Mesodermal cell (in vitro differentiated cells): ENCODE results near the gene RGMB.
"Not testable (repeated sequence)": the region's sequence is repeated elsewhere in the genome, so short reads cannot be mapped to it uniquely, and the experiment has no call there.

ENCODE experiments used
- H3K27ac ChIP-seq: 2 replicates; pipeline ENCODE4 v1.7.0; 2013; ENCODE audit warnings: mild to moderate bottlenecking, low read depth, low read length, moderate library complexity; ENCODE audit not compliant: severe bottlenecking
- H3K36me3 ChIP-seq: 2 replicates; pipeline ENCODE4 v1.7.1; 2013; ENCODE audit warnings: mild to moderate bottlenecking, low read length, moderate library complexity; ENCODE audit not compliant: control insufficient read depth, insufficient read depth
- H3K4me1 ChIP-seq: one replicate; pipeline ENCODE4 v1.7.1; 2013; ENCODE audit warnings: mild to moderate bottlenecking, low read length; ENCODE audit not compliant: insufficient read depth, control insufficient read depth, poor library complexity, severe bottlenecking
- H3K4me3 ChIP-seq: 2 replicates; pipeline ENCODE4 v1.7.0; 2013; ENCODE audit warnings: low read length, control low read depth, mild to moderate bottlenecking; ENCODE audit not compliant: insufficient read depth, poor library complexity, severe bottlenecking; ENCODE audit errors: extremely low read depth
- H3K9me3 ChIP-seq: 2 replicates; pipeline ENCODE4 v1.7.1; 2013; ENCODE audit warnings: mild to moderate bottlenecking, low read length, moderate library complexity; ENCODE audit not compliant: control insufficient read depth
- WGBS, 2 experiments: methylation state at CpG; one replicate each; pipeline ENCODE4 v1.1.5; 2013; ENCODE audit warnings: missing lambda C conversion rate in 2 of 2; ENCODE audit not compliant: insufficient coverage in 2 of 2; 5-methylcytosine and 5-hydroxymethylcytosine counted together

Gene RGMB

DNA sequence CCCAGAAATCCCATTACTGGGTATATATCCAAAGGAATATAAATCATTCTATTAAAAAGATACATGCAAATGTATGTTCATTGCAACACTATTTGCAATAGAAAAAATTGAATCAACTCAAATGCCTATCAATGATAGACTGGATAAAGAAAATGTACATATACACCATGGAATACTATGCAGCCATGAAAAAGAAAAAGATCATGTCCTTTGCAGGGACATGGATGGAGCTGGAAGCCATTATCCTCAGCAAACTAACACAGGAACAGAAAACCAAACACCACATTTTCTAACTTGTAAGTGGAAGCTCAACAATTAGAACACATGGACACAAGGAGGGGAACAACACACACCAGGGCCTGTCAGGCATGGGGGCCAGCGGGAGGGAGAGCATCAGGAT, 25.2 kb upstream of the RGMB start:
- H3K36me3 ChIP-seq, H3K4me3 ChIP-seq, H3K4me1 ChIP-seq, H3K27ac ChIP-seq, H3K9me3 ChIP-seq: not testable (repeated sequence)
- WGBS, 2 experiments: no CpG with 5 or more reads among the region's 1 CpG

DNA sequence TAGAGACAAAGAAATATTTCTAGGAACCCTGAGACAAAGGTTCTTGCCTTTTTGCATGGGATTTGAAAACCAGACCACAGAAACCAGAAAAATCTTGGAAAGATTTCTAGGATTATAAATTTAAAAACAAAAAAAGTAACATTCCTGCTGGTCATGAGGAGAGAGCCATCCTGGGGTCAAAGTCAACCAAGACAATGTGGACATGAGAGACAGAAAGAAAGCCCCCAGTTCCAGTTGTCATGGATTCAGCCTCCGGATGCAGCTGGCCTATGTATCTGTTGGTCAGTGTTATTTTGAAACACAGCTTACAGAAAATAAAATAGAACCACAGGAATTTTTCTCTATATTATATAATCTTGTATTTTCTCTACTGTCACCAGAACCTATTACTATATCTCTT, 24.4 kb upstream of the RGMB start:
- Histone ChIP-seq H3K4me3 (no peak overlapping the region), H3K36me3 (no peaks in the 10 kb centered on the region), H3K9me3 (peaks cover 5% of the 10 kb centered on the region), H3K27ac (no peak overlapping the region), H3K4me1 (no peaks in the 10 kb centered on the region)
- WGBS, 2 experiments: no CpG with 5 or more reads among the region's 1 CpG

DNA sequence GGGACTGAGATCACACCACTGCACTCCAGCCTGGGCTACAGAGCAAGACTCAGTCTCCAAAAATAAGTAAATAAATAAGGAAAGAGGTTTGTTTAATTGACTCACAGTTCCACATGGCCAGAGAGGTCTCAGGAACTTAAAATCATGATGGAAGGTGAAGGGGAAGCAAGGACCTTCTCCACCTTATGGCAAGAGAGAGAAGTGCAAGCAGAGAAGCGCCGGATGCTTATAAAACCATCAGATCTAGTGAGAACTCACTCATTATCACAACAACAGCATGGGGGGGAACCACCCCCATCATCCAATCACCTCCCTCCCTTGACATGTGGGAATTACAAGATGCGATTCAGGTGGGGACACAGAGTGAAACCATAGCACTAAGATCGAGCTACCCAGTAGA, 22.8 kb upstream of the RGMB start:
- WGBS, 2 experiments: 80% methylated on average over 1 of the region's 4 CpGs; no CpG with 5 or more reads in 1 of the 2 experiments
- Histone ChIP-seq H3K4me3 (no peak overlapping the region), H3K27ac (no peak overlapping the region), H3K9me3 (peaks cover 5% of the 10 kb centered on the region), H3K4me1 (no peaks in the 10 kb centered on the region), H3K36me3 (no peaks in the 10 kb centered on the region)

DNA sequence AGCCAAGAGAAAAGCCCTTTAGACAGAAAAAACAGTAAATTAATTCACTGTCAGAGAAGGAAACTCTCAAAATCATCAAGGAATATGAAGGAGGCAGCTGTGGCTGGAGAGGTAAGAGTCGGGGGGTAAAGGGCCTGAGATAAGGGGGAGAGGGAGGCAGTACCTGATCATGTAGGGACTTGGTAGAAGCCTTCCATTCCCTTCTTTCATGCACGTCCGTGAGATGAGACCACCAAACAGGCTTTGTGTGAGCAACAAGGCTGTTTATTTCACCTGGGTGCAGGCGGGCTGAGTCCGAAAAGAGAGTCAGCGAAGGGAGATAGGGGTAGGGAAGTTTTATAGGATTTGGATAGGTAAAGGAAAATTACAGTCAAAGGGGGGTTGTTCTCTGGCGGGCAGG, 21.1 kb upstream of the RGMB start:
- not testable (repeated sequence) for H3K36me3 ChIP-seq, H3K4me1 ChIP-seq, H3K4me3 ChIP-seq, H3K27ac ChIP-seq, H3K9me3 ChIP-seq
- WGBS, 2 experiments: 59 to 67% methylated on average over 2 to 5 of the region's 7 CpGs

DNA sequence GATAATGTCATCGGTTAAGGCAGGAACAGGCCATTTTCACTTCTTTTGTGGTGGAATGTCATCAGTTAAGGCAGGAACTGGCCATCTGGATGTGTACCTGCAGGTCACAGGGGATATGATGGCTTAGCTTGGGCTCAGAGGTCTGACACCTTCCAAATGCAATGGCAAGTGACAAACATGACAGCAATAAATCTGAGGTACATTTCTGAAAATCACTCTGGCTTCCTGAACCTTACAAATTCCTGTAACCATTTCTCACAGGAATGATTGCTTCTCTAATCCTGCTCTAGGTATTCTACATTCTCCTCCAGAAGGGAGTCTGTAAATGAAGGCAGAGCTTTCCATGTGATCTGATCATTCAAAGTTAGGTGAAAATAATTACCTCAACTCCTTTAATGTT, 20.7 kb upstream of the RGMB start:
- H3K4me1 ChIP-seq, H3K27ac ChIP-seq, H3K4me3 ChIP-seq, H3K9me3 ChIP-seq, H3K36me3 ChIP-seq: not testable (repeated sequence)
- WGBS, 2 experiments: no CpG with 5 or more reads among the region's 1 CpG

DNA sequence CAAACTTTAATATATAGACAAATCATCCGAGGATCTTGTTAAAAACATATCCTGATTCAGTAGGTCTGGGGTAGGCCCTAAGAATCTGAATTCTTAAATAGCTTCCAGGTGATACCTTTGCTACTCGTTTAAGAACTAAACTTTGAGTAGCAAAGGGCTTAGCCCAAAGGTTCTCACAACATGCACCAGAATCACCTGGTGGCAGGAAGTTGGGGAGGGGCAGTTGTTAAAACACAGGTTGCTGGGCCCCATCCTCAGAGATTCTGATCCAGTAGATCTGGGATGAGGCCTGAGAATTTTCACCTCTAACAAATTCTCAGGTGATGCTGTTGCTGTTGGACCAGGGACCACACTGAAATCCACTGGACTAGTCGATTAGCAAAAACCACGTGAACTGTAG, 20.0 kb upstream of the RGMB start:
- Histone ChIP-seq H3K36me3 (no peaks in the 10 kb centered on the region), H3K4me3 (no peak overlapping the region), H3K4me1 (no peaks in the 10 kb centered on the region), H3K27ac (no peak overlapping the region), H3K9me3 (no peaks in the 10 kb centered on the region)
- WGBS, 2 experiments: 59 to 87% methylated on average over 3 to 4 of the region's 4 CpGs

DNA sequence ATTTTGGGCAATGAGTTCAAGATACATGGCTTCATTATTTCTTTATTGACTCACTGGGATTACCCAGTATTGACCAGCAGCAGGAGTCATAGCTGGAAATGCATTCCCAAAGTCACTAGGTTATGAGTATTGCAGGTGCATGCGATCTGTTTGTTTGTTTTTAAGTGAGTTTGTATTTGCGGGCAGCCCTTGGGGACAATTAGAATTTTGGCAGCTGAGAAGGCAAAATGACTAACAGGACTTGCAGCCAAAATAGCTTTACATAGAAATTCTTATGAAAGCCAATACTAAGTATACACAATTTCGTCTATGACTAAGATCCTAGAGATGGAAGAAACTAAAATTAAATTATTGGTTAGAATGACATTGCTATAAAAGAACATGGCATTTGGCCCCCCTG, 18.1 kb upstream of the RGMB start:
- Histone ChIP-seq H3K36me3 (no peaks in the 10 kb centered on the region), H3K9me3 (no peaks in the 10 kb centered on the region), H3K27ac (no peak overlapping the region), H3K4me3 (no peak overlapping the region), H3K4me1 (no peaks in the 10 kb centered on the region)
- 100% methylated on average over 2 of the region's 3 CpGs; no CpG with 5 or more reads in 1 of the 2 experiments for WGBS, 2 experiments

DNA sequence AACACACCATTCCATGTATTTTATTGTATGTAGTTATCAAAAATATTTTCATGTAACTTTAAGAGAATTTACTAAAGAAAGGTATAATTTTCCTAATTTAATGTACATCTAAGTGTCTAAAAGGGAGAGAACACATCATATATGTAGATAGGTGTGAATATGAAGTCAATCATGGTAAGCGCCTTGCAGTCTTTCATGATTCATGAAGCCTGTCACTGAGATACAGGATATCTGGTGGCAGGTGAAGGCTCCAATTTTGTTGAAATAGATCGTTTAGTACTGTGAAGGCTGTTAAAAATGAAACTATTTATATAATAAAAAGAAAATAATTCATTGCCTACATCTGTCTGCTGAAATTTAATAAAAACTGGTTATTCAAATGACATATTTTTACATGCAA, 15.5 kb upstream of the RGMB start:
- WGBS, 2 experiments: 100% methylated on average over 1 of the region's 2 CpGs; no CpG with 5 or more reads in 1 of the 2 experiments
- no peaks in the 10 kb centered on the region for H3K36me3 ChIP-seq
- no peak overlapping the region for H3K4me3 ChIP-seq
- no peaks in the 10 kb centered on the region for H3K9me3 ChIP-seq
- H3K4me1 ChIP-seq: no peaks in the 10 kb centered on the region
- no peak overlapping the region for H3K27ac ChIP-seq

DNA sequence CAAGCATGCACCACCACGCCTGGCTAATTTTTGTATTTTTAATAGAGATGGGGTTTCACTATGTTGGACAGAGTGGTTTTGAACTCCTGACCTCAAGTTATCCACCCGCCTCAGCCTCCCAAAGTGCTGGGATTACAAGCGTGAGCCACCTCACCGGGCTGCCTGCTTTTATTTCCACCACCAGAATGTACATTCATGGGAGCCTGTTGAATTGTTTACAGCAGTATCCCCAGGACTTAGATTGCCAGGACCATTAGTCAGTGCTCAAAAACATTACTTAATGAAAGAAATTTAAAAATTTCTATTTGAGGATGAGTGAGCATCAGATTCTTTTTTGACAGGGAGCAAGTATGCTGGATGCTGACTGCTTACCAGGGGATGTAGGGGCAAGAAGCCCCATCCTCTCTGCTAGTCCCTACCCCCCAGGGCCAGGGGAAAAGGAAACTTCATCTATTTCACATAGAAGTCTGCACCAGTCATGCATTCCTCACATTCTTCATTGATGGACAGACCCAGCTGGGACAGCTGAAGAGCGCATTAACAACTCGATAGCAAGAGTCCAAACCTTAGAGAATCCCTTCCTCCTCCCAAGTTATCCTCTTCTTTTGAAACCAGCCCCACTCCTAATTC, 10.3 kb upstream of the RGMB start:
- no peaks in the 10 kb centered on the region for H3K9me3 ChIP-seq
- peak overlapping the region; percentile 63 for H3K27ac ChIP-seq
- 63 to 69% methylated on average over 5 to 6 of the region's 6 CpGs for WGBS, 2 experiments

DNA sequence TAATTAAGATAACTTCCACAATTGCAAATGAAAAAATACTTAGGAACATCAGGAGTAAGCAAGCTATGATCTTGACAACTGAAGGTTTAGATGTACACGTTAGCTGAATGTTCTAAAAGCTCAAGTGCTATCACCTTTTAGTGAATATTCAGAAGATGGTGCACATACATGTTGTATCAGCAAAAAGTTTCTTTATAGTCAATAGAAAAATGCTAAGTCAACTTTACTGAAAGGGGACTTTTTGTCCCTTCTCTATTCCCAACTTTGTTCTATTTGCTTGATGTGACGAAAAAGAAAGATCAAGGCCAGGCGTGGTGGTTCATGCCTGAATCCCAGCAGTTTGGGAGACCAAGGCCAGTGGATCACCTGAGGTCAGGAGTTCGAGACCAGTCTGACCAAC, 7.6 kb upstream of the RGMB start:
- Histone ChIP-seq H3K36me3 (no peaks in the 10 kb centered on the region), H3K4me3 (no peak overlapping the region), H3K9me3 (no peaks in the 10 kb centered on the region), H3K27ac (no peak overlapping the region), H3K4me1 (peaks cover 11% of the 10 kb centered on the region)
- WGBS, 2 experiments: 100% methylated on average over 3 to 4 of the region's 4 CpGs

More for the DNA sequence above, 10.3 kb upstream of the RGMB start:
- H3K4me1 ChIP-seq: peaks cover 3% of the 10 kb centered on the region
- no peak overlapping the region for H3K4me3 ChIP-seq
- H3K36me3 ChIP-seq: no peaks in the 10 kb centered on the region

DNA sequence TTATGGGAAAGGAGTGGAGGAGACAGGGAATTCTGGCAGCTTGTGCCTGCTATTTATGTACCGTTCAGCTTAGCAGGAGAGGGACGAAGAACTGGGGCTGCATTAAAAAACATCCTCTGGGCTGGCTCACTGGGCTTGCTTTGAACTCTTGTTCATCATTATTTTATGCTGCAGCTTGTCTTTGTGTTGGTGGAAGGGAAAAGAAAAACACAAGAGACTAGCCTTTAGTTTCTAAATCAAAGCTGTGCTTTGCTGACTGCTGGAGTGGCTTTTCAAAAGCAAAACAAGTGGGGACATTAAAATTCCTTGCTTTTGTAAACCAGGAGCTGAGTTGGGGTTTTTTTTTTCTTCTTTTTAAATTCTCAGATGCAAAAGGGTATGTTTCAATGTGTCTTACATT, 5.9 kb upstream of the RGMB start:
- Histone ChIP-seq H3K9me3 (no peaks in the 10 kb centered on the region), H3K4me1 (peaks cover 15% of the 10 kb centered on the region), H3K4me3 (no peak overlapping the region), H3K27ac (no peak overlapping the region), H3K36me3 (no peaks in the 10 kb centered on the region)
- 51 to 71% methylated on average over 2 of the region's 2 CpGs for WGBS, 2 experiments
